ENCODE measurements around the gene PRIMA1.

The PRIMA1 gene

DNA sequence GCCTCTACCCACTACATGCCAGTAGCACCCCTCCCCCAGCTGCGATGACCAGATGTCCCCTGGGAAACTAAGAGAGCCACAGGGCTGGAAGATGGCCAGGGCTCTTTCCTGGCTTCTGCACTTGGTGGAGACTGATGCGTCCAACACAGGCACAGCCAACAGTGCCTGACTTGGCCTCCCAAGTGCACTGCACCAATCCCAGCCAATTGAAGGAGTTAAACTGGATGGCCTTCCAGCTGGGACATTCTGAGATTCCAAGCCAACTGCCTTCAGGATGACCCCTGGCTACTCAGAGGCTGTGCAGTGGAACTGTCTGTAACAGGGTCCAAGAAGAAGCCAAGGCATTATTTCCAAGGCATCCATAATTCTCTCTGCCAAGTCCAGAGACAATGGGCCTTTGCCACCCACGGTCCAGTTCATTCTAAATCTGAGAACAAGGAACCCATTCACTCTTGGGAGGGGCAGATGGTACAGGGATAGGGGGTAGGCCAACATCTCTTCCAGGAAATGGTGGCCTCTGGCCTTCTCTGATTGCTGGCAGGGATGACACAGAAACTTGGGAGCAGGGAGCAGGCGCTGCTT lies 35.2 kb downstream of the PRIMA1 start:
- TF ChIP-seq, protein P1, sequence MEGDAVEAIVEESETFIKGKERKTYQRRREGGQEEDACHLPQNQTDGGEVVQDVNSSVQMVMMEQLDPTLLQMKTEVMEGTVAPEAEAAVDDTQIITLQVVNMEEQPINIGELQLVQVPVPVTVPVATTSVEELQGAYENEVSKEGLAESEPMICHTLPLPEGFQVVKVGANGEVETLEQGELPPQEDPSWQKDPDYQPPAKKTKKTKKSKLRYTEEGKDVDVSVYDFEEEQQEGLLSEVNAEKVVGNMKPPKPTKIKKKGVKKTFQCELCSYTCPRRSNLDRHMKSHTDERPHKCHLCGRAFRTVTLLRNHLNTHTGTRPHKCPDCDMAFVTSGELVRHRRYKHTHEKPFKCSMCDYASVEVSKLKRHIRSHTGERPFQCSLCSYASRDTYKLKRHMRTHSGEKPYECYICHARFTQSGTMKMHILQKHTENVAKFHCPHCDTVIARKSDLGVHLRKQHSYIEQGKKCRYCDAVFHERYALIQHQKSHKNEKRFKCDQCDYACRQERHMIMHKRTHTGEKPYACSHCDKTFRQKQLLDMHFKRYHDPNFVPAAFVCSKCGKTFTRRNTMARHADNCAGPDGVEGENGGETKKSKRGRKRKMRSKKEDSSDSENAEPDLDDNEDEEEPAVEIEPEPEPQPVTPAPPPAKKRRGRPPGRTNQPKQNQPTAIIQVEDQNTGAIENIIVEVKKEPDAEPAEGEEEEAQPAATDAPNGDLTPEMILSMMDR (IDR thresholded peaks at IDR 0.05; ENCODE audit: low read depth, low read length), result no peak
- DNase-seq (ENCODE audit: extremely low read depth, low read depth), result no peak

GRCh38 chr14:93751946-93752655 lies 36.2 kb downstream of the PRIMA1 start:
- no peak for DNase-seq (ENCODE audit: extremely low read depth, low read depth)
- TF ChIP-seq, protein P1 (IDR thresholded peaks at IDR 0.05; ENCODE audit: low read depth, low read length), result no peak

- TF ChIP-seq, protein P1 (IDR thresholded peaks at IDR 0.05; ENCODE audit: low read depth, low read length), result no peak
Measured at GRCh38 chr14:93749076-93749420, 39.2 kb downstream of the PRIMA1 start.

DNA sequence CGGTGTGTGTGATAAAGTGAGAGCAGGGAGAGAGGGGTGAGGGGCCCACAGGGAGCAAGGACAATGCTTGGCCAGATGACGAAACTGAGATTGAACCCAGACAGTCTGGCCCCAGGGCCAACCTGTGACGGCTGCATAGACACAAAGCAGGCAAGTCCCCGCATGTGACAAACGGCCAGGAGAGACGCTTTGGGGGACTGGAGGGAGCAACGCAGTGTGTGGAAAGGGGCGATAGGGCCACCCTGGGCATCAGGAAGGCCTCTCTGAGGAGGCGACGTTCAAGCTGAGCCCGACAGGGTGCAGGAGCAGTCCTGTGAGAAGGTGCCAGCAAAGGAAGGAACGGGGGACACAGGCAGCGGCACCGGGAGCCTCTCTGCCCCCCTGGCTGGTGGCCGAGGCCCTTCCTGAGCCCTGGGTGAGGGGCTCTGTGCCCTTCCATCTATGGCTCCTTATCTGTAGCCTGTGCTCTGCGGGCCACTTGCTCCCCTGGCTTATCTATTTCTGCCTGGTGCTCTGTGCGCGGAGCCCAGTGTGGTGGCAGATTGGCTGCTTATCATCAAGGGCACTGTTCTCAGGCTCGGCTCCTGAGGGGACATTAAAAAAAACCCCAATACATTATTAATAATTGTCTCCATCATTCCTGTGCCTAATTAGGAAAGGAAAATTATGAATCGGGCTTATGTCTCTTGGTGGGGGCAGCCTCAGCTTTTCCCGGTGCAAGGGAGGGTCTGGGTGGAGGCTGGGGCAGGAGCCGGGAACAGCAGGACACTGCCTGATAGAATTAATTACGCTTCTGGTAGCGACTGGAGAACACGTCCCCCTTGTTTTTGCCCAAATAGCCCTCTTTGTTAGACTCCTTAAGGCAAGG lies 39.8 kb downstream of the PRIMA1 start:
- DNase-seq (ENCODE audit: extremely low read depth, low read depth), result no peak
- TF ChIP-seq, protein P1 (IDR thresholded peaks at IDR 0.05; ENCODE audit: low read depth, low read length), result no peak

More at GRCh38 chr14:93749076-93749420, 39.2 kb downstream of the PRIMA1 start:
- no peak for DNase-seq (ENCODE audit: extremely low read depth, low read depth)

DNA sequence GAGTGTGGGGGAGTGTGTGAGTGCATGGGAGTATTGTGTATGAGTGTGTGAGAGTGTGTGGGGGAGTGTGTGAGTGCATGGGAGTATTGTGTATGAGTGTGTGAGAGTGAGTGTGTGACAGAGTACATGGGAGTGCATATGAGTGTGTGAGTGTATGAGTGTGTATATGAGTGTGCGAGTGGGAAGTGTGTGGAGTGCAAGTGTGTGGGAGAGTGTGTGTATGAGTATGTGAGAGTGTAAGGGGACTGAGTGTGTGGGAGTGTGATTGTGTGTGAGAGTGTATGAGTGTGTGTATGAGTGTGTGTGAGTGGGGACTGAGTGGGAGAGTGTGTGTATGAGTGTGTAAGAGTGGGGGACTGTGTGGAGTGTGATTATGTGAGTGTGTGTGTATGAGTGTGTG lies 40.7 kb downstream of the PRIMA1 start:
- no peak for DNase-seq (ENCODE audit: extremely low read depth, low read depth)
- TF ChIP-seq, protein P1 (IDR thresholded peaks at IDR 0.05; ENCODE audit: low read depth, low read length), result no peak

GRCh38 chr14:93747102-93747501 lies 41.2 kb downstream of the PRIMA1 start:
- no peak for DNase-seq (ENCODE audit: extremely low read depth, low read depth)
- TF ChIP-seq, protein P1 (IDR thresholded peaks at IDR 0.05; ENCODE audit: low read depth, low read length), result no peak
